ENCODE results near the gene FGF2.

The FGF2 gene

GRCh38 chr4:122788935-122789334 is 37.7 kb upstream of the FGF2 start (continued):
- TF ChIP-seq PRDM2 (tag by site-specific recombination; IDR thresholded peaks at IDR 0.05; ENCODE audit: borderline replicate concordance) = no peak
- no peak for TF ChIP-seq ZNF600 (tag by site-specific recombination; IDR thresholded peaks at IDR 0.05)
- no peak for TF ChIP-seq ZNF777 (tag by site-specific recombination; IDR thresholded peaks at IDR 0.05; ENCODE audit: borderline replicate concordance)
- TF ChIP-seq ZNF341 (tag by site-specific recombination; IDR thresholded peaks at IDR 0.05; ENCODE audit: low read depth) = no peak
- TF ChIP-seq ZNF184 (tag by site-specific recombination; IDR thresholded peaks at IDR 0.05) = no peak
- TF ChIP-seq OVOL3 (tag by site-specific recombination; IDR thresholded peaks at IDR 0.05) = no peak
- no peak for TF ChIP-seq ZBTB48 (tag by site-specific recombination; IDR thresholded peaks at IDR 0.05)
- no peak for TF ChIP-seq ZNF354C (tag by site-specific recombination; IDR thresholded peaks at IDR 0.05; ENCODE audit: borderline replicate concordance, low read depth)
- TF ChIP-seq ZNF518A (tag by site-specific recombination; conservative IDR thresholded peaks at IDR 0.05; ENCODE audit: low read depth) = no peak
- no peak for TF ChIP-seq ZBTB17 (tag by site-specific recombination; IDR thresholded peaks at IDR 0.05)
- no peak for TF ChIP-seq ZNF48 (tag by site-specific recombination; IDR thresholded peaks at IDR 0.05)
- TF ChIP-seq TSHZ1 (tag by site-specific recombination; IDR thresholded peaks at IDR 0.05; ENCODE audit: borderline replicate concordance) = no peak

- Histone ChIP-seq H3K27ac (ENCODE audit: extremely low read depth, low read depth, low read length) (no peak overlapping the region), H3K36me3 (ENCODE audit: control insufficient read depth in 2 of 2, insufficient read depth in 1 of 2, low read length in 2 of 2) (no peaks in the 10 kb centered on the region), H3K4me3 (ENCODE audit: low read depth, low read length) (no peak overlapping the region), H3K9me3 (ENCODE audit: control insufficient read depth, insufficient read depth, low read depth, low read length) (no peaks in the 10 kb centered on the region), H3K4me1 (ENCODE audit: control insufficient read depth, insufficient read depth, low read length) (no peaks in the 10 kb centered on the region)
- CTCF ChIA-PET = interaction anchor here (0.6 kb wide), 1 partner anchor 37 kb away, joined by 3 read pairs; no protein-coding TSS in a partner anchor
- TF ChIP-seq KLF10 (tag by site-specific recombination; IDR thresholded peaks at IDR 0.05) = no peak
- no peak for TF ChIP-seq HOXC10 (CRISPR knock-in tag; IDR thresholded peaks at IDR 0.05)
- TF ChIP-seq ZNF366 (tag by site-specific recombination; conservative IDR thresholded peaks at IDR 0.05) = no peak
- no peak for TF ChIP-seq ZNF18 (tag by site-specific recombination; IDR thresholded peaks at IDR 0.05)
- no peak for TF ChIP-seq ZBTB26 (tag by site-specific recombination; optimal IDR thresholded peaks at IDR 0.05)
- no peak for TF ChIP-seq ZNF391 (tag by site-specific recombination; IDR thresholded peaks at IDR 0.05; ENCODE audit: borderline replicate concordance, low read depth)
- POLR2A ChIA-PET = no interaction called here
Observed at GRCh38 chr4:122793811-122794210, 32.8 kb upstream of the FGF2 start.

Measured in HEK293 (cell line).